GM18498 (cell line): ENCODE measurements around the gene PTPA.
"Not testable (repeated sequence)": the region's sequence is repeated elsewhere in the genome, so short reads cannot be mapped to it uniquely, and the experiment has no call there.

Experiments
- ATAC-seq: cut with Tn5 transposase; IDR thresholded peaks from one replicate; pipeline ENCODE4 v1.9.1; 2021; ENCODE audit warnings: mild to moderate bottlenecking, moderate library complexity; ENCODE audit not compliant: unreplicated experiment

The PTPA gene

GRCh38 chr9:129174724-129175514 is 63.7 kb downstream of the PTPA start:
- no peak for ATAC-seq

DNA sequence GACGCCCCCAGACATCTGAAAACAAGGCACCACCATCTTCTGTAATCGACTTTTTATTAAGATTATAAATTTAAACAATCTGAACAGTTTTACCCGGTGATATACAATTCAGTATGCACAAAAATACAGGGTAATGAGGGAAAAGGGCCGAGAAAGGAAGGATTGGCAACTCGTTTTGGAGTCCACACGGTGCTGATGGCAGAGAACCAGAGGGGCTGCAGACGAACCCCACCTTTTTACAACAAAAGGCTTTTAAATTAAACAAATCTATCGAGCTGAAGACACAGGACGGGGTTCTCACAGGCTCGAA is 64.3 kb downstream of the PTPA start:
- no peak for ATAC-seq

DNA sequence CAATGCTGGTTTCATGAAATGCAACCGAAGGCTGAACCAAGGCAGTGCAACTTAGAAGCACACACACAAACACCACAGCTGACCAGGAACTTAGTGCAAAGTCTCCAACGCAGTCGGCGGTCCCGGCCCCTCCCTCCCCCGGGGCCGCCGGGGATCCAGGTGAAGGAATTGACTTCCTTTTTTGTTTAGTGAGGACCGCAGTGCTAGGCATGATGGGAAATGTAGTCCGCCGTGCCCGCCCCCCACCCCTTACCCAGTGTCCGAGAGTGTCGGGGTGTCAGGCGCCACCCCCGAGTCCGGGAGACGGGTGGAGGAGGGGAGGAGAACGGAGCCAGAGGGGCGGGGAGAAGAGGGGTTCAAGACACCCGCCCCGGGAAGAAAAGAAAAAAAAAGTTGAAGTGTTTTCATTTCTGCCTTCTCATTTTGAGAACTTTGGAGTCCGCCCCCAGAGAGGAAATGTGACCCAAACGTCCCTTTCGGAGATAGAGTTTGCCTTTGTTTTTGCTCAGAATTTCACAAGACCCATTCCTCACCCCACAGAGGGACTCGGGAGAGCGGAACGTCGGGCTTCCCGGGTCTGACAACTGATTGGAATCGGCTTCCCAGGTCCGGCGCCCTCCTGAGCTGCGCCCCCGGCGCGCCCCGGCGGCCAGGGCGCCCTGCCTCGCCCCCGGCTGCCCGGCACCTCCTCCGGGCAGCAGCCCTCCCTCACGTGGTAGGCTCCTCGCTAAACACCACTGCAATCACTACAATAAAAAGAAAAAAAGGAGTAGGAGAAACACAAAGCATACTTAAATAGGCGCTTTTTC is 64.8 kb downstream of the PTPA start:
- ATAC-seq = no peak

GRCh38 chr9:129176701-129177442 is 65.7 kb downstream of the PTPA start:
- ATAC-seq = no peak

- peak; percentile 23 for ATAC-seq
Measured at GRCh38 chr9:129177443-129177790, 66.2 kb downstream of the PTPA start.

DNA sequence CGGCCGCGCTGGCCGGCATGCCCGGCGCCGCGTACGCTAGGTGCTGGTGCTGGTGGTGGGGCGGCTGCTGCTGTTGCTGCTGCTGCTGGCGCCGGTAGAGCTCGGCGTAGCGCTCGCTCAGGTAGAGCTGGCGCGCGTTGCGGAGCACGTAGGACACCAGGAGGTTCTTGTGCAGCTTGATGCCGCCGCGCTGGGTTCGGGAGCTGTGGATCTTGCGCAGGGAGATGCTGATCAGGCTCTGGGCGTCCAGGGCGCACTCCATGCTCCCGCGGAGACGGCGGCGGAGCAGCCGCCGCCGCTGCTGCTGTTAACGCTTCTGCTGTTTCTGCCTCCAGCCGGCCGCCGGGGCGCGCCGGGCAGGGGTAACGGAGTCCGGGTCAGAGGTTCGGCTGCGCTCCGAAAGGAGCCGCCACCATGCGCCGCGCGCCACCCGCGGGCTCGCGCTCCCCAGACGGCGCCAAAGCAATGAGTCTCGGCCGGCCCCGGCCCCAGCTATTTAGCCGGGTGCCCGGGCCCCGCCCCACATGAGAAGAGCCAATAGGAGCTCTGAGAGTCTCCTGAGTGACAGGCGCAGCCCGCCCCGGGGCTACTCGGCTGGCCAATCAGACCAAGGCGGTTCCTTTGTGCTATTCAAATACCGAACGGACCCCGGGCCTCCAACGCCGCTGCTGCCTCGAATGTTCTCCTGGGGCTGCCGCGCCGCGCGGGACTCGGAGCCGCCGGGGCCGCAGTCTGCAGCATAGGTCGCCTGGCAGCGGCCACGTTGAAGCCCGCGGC is 66.8 kb downstream of the PTPA start, which contains the start of gene IER5L:
Gene IER5L (minus strand): TSS at position 471 of the 777 bp plus-strand sequence. CDS start 209 bp downstream, at position 262.
- peak; percentile 85 for ATAC-seq

- no peak for ATAC-seq
Measured at GRCh38 chr9:129178568-129179382, 67.6 kb downstream of the PTPA start.

DNA sequence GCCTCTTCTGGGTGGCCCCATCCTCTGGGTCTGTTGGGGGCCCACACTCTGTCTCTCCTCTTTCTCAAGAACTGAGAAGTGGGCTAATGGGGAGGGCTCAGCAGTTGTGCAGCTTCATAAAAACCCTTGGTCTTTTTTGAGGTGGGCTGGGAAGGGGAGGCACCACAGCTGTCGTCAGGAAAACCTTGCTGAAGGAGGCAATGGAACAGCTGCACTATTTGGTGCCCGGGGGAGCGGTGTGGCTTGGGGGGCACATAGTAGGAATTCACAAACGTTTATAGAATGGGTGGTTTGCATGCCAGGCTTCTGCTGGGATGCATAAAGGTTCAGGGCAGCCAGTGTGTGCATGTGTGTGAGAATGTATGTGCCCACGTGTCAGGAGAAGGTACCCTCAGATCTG is 70.0 kb downstream of the PTPA start:
- no peak for ATAC-seq

DNA sequence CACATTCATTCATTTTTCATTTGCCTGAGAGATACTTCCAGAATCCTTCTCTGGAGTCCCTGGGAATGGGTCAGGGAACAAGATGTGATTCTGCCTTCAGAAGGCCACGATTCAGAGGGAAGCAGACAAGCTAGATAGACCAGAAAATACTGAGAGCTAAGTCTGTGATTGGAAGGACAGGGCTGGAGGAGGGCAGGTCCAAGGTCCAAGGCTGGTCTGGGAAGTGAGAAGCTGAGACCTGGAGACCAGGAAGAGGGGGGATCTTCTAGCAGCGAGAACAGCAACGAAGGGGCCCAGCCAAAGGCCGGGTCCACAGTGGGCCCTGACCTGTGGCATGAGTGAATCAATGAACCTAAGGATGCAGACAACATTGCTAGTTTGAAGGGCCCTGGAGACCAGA is 70.9 kb downstream of the PTPA start:
- ATAC-seq = no peak

GRCh38 chr9:129182625-129183494 is 71.6 kb downstream of the PTPA start:
- ATAC-seq = no peak

- no peak for ATAC-seq
Measured at GRCh38 chr9:129183495-129184218, 72.4 kb downstream of the PTPA start.

- ATAC-seq = no peak
Measured at GRCh38 chr9:129184219-129184524, 73.0 kb downstream of the PTPA start.

DNA sequence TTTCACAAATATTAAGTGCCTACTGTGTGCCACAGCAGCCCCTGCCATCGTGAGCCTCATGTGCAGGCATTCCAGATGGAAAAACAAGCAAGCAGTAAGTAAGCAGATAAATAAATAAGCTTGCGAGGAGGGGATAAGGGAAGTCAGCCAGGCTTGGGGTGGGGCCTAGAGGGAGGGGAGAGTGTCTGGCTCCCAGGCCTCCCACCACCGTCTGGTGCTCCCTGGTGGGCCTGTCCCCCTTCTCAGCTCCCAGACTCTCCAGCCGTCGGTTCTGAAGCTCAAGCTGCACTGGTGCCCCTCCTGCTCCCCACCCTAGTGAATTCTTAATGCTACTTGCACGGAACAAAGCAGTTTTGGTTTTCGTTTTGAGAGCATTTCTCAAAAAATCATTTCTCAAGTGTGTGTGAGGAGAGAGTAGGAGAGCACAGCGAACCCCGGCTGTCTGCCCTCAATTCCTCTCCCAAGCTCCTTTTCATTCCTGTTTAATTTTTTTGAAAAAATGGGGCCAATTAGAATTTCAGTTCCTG is 73.4 kb downstream of the PTPA start:
- ATAC-seq = no peak

DNA sequence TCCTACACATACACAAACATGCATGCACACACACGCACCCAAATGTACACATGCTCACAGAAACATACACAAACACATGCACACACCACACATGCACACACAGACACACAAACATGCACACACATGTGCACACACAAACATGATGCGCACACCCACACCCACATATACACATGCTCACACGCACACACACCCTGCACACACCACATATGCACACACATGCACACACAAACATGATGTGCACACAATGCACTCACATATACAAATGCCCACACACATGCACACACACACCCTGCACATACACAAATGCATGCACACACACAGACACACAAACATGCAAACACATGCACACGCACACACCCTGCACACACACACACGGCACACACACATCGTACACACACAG is 74.2 kb downstream of the PTPA start:
- no peak for ATAC-seq

- ATAC-seq = no peak
Measured at GRCh38 chr9:129185991-129186390, 74.8 kb downstream of the PTPA start.

DNA sequence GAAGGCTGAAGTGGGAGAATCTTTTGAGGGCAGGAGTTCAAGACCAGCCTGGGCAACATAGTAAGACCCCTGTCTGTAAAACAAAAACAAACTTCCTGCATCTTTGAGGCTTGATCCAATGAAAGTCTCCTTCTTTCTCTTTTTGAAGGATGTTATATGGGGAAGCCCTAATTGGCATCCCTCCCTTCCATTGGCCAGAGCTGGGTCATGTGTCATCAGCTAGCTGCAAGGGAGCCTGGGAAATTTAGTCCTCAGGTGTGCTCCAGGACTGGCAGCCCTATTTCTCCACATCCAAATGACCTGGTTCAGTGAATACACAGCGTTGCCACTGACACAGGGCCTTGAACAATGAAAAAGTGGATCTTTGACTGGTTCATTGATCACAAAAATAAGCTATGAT is 75.8 kb downstream of the PTPA start:
- no peak for ATAC-seq

- not testable (repeated sequence) for ATAC-seq
Measured at GRCh38 chr9:129189971-129190370, 78.8 kb downstream of the PTPA start.

DNA sequence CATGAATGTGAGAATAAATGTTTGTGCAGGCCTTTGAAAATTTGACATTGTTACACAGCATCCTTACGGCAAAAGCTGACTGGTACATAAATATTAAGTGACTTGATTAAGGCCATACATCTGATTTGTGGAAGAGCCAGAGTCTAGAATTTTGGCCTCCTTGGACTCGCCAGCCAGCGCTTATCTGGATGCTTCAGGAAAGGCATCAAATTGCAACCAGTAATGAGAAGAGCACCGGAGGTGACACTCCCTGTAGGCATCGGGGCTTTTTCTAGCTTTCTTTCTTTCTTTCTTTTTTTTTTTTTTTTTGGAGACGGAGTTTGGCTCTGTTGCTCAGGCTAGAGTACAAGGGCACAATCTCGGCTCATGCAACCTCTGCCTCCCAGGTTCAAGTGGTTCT is 80.0 kb downstream of the PTPA start:
- no peak for ATAC-seq
